Lung (tissue), 12 donors: Measurements from ENCODE around the gene MBTD1. TPM values are rescaled to one million over a fixed set of nuclear protein-coding genes. Genes with fewer than 3 reads are reported as not detected.
A peak's percentile ranks its signal among the peaks of the same experiment; 100 is the strongest.

Source experiments
- ATAC-seq: fragments of 200-7000 bp; cut with Tn5 transposase; one replicate; pipeline ENCODE4 v1.9.1; 2020; ENCODE audit warnings: moderate number of reproducible peaks; ENCODE audit not compliant: insufficient read depth, low FRiP score
- DNase-seq, 3 donors: peaks; one replicate each; pipeline ENCODE4 v3.0.0-alpha.2; 2013 to 2017
- H3K27ac ChIP-seq, 2 donors: one replicate each; pipeline ENCODE4 v1.5.1; 2013; ENCODE audit warnings: mild to moderate bottlenecking in 2 of 2, moderate library complexity in 2 of 2, control low read depth in 1 of 2, inconsistent platforms in 1 of 2, low read depth in 1 of 2, low read length in 1 of 2
- H3K27me3 ChIP-seq, 3 donors: one replicate each; pipeline ENCODE4 v1.5.1; 2013; ENCODE audit warnings: low read length in 2 of 3; ENCODE audit not compliant: control insufficient read depth in 3 of 3, insufficient read depth in 3 of 3
- H3K36me3 ChIP-seq, 4 donors: one replicate each; pipeline ENCODE4 v1.5.1; 2013; ENCODE audit warnings: low read length in 4 of 4, mild to moderate bottlenecking in 1 of 4, moderate library complexity in 1 of 4; ENCODE audit not compliant: control insufficient read depth in 4 of 4, insufficient read depth in 4 of 4
- H3K4me1 ChIP-seq, 5 donors: one replicate each; pipeline ENCODE4 v1.5.1; 2013; ENCODE audit warnings: low read length in 5 of 5, mild to moderate bottlenecking in 2 of 5, moderate library complexity in 1 of 5; ENCODE audit not compliant: control insufficient read depth in 5 of 5, insufficient read depth in 5 of 5
- H3K4me3 ChIP-seq: one replicate; pipeline ENCODE4 v1.5.1; 2013; ENCODE audit warnings: mild to moderate bottlenecking, control low read depth, moderate library complexity
- H3K9ac ChIP-seq, 2 donors: one replicate each; pipeline ENCODE4 v1.5.1; 2013; ENCODE audit warnings: low read length in 2 of 2, control low read depth in 1 of 2; ENCODE audit not compliant: insufficient read depth in 1 of 2
- H3K9me3 ChIP-seq, 4 donors: one replicate each; pipeline ENCODE4 v1.5.1; 2013; ENCODE audit warnings: low read length in 3 of 4, mild to moderate bottlenecking in 1 of 4, moderate library complexity in 1 of 4; ENCODE audit not compliant: control insufficient read depth in 4 of 4, insufficient read depth in 3 of 4
- WGBS, 2 donors: extraction: QIAGEN DNeasy Blood & Tissue Kit; methylation state at CpG; one replicate each; pipeline ENCODE4 v1.1.7; 2013; 5-methylcytosine and 5-hydroxymethylcytosine counted together
- polyA plus RNA-seq, 2 donors: library from polyadenylated mRNA; stranded (reverse); fragments of 200-250 nt; gene quantifications; one replicate each; pipeline ENCODE4 v1.2.1, GENCODE V29; 2013
- total RNA-seq, 2 donors: library from RNA; depleted of rRNA in 1 of 2; stranded (reverse); fragments of >200 nt in 1 of 2; gene quantifications; one replicate each; pipeline ENCODE4 v1.2.1, GENCODE V29; 2014 to 2021
- TF ChIP-seq, protein P1 (sequence below): IDR thresholded peaks from 2 replicates; pipeline ENCODE4 v1.5.1; 2012; ENCODE audit warnings: mild to moderate bottlenecking; ENCODE audit errors: control extremely low read depth, extremely low read depth
- donor health status: control.
- donor health status: control.
- donor health status: Bipolar disorder and iron deficiency.
- donor health status: healthy.
- donor health status: DM: yes; HTN: yes; CAD: no.

Gene MBTD1
- total and polyA plus RNA-seq, 4 donors, result 4.3 to 79.2 (median 9.1) TPM

DNA sequence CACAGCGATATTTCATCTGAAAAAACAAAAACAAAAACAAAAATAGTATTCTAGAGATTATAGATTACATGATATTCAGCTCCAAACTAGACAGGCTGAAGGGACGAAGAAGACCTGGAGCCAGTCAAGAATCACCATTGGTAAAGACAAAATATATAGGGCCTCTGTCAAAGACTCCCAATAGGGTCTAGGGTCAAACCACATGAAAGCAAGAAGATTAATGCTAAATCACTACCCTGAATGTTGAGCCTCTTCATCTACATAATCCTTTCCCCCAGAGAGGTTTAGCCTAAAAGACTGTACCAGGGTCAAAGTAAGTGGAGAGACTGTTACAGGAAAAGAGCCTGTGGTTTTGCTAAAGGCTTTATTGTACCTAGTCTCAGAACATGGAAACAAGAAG is 117.3 kb downstream of the MBTD1 start:
- DNase-seq (no peak), ATAC-seq (no peak)
- TF ChIP-seq, protein P1, sequence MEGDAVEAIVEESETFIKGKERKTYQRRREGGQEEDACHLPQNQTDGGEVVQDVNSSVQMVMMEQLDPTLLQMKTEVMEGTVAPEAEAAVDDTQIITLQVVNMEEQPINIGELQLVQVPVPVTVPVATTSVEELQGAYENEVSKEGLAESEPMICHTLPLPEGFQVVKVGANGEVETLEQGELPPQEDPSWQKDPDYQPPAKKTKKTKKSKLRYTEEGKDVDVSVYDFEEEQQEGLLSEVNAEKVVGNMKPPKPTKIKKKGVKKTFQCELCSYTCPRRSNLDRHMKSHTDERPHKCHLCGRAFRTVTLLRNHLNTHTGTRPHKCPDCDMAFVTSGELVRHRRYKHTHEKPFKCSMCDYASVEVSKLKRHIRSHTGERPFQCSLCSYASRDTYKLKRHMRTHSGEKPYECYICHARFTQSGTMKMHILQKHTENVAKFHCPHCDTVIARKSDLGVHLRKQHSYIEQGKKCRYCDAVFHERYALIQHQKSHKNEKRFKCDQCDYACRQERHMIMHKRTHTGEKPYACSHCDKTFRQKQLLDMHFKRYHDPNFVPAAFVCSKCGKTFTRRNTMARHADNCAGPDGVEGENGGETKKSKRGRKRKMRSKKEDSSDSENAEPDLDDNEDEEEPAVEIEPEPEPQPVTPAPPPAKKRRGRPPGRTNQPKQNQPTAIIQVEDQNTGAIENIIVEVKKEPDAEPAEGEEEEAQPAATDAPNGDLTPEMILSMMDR, result no peak
- no peaks in the 10 kb centered on the region for H3K36me3 ChIP-seq
- H3K9ac ChIP-seq, result no peak overlapping the region
- 95 to 98% methylated on average over 2 of the region's 2 CpGs for WGBS, 2 donors
- no peak overlapping the region for H3K4me3 ChIP-seq
- H3K27me3 ChIP-seq, result no peaks in the 10 kb centered on the region
- H3K4me1 ChIP-seq, result no peaks in the 10 kb centered on the region
- no peak overlapping the region for H3K27ac ChIP-seq
- no peaks in the 10 kb centered on the region for H3K9me3 ChIP-seq

DNA sequence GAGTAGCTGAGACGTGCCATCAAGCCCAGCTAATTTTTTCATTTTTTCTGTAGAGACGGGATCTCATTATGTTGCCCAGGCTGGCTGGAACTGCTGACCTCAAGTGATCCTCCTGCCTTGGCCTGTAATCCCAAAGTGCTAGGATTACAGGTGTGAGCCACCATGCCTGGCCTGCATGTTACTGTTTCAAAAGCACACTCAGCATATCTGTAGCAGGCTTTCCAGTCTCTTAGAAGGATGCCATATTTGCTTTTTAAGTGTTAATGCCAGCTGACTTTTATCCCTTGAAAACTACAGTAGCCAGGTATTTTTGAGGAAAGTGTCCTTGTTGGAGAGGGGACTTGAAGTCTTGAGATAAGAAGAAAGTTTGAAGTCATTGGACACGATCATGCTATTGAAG is 123.9 kb downstream of the MBTD1 start:
- no peaks in the 10 kb centered on the region for H3K9me3 ChIP-seq
- H3K9ac ChIP-seq, result no peak overlapping the region
- TF ChIP-seq, protein P1, result no peak
- DNase-seq (no peak), ATAC-seq (no peak)
- no peak overlapping the region for H3K27ac ChIP-seq
- H3K27me3 ChIP-seq, result no peaks in the 10 kb centered on the region
- no peaks in the 10 kb centered on the region for H3K36me3 ChIP-seq
- 88 to 98% methylated on average over 3 of the region's 3 CpGs for WGBS, 2 donors
- no peak overlapping the region for H3K4me3 ChIP-seq
- peaks cover 0 to 8% (median 0%) of the 10 kb centered on the region in 5 donors for H3K4me1 ChIP-seq

DNA sequence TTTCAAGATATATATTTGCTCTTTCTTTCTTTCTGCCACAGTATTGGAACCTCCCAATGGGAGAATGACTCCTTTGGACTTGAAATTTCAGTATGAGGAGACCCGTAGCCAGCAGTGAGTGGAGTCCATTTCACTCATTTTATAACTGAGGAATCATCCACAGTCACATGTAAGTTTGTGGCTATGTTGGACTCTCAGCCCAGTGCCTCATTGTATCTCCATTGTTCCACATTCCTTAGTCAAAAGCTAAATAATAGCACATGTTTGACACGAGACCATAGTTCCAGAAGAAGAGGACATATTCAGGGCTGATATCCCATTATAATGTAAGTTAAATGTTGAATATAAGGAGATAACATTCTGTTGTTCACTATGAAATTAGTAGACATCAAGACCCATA is 126.5 kb downstream of the MBTD1 start:
- Histone ChIP-seq H3K9ac (no peak overlapping the region), H3K36me3 (no peaks in the 10 kb centered on the region), H3K4me3 (no peak overlapping the region), H3K4me1 (peaks cover 0 to 8% (median 0%) of the 10 kb centered on the region in 5 donors), H3K27me3 (no peaks in the 10 kb centered on the region), H3K27ac (peak overlapping the region in 1 of 2 donors; percentile 91), H3K9me3 (no peaks in the 10 kb centered on the region)
- ATAC-seq (no peak), DNase-seq (no peak)
- 77 to 83% methylated on average over 2 of the region's 2 CpGs for WGBS, 2 donors
- TF ChIP-seq, protein P1, result no peak

DNA sequence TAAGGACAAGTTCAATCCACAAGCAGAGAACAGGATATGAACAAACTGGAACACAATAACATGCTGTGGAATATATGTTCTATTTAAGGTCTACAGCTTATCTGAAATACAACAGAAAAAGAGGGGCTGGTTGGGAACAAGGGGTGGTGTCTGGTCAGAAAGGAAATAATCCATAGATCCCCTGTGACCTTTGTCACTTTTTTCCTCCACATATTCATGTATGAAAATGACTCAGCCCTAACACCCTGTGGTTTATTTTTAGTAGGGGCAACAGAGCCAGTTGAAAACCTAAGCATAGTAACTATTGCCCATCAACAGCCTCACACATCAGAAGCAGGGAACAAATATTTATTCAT is 126.9 kb downstream of the MBTD1 start:
- H3K4me1 ChIP-seq, result peaks cover 0 to 8% (median 0%) of the 10 kb centered on the region in 5 donors
- no peaks in the 10 kb centered on the region for H3K9me3 ChIP-seq
- no peak overlapping the region for H3K4me3 ChIP-seq
- H3K27me3 ChIP-seq, result no peaks in the 10 kb centered on the region
- ATAC-seq (no peak), DNase-seq (no peak)
- no peak overlapping the region for H3K9ac ChIP-seq
- TF ChIP-seq, protein P1, result no peak
- H3K27ac ChIP-seq, result peak overlapping the region in 1 of 2 donors; percentile 91
- H3K36me3 ChIP-seq, result no peaks in the 10 kb centered on the region
